ENCODE data around the gene NAP1L1. TPM values are rescaled to one million over a fixed set of nuclear protein-coding genes. Genes with fewer than 3 reads are reported as not detected.
"Not testable (repeated sequence)": the region's sequence is repeated elsewhere in the genome, so short reads cannot be mapped to it uniquely, and the experiment has no call there.

NAP1L1 gene
- total RNA-seq, 1 experiment from 2014 or later: 219 TPM

DNA sequence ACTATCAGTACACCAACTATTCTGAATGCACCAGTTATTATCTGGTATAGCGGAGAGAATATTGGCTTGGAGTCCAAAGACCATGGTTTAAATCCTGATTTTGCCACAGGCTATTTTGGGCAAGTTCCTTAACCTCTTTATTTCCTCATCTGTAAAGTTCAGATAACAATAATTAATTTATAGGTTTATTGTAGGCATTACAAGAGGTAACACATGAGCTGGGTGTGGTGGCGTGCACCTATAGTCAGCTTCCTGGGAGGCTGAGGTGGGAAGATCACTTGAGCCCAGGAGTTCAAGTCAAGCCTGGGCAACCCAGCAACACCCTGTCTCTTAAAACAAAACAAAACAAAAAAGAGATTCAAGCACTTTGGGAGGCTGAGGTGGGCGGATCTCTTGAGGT, 76.1 kb downstream of the NAP1L1 start:
- no peak overlapping the region for H3K4me3 ChIP-seq (ENCODE audit: insufficient read depth, low read depth, low read length)
- H3K36me3 ChIP-seq (replicated peaks; ENCODE audit: control insufficient read depth, insufficient read depth, low read length): no peaks in the 10 kb centered on the region
- DNase-seq: no peak
- no peaks in the 10 kb centered on the region for H3K27me3 ChIP-seq (ENCODE audit: control insufficient read depth, insufficient read depth, low read length)

DNA sequence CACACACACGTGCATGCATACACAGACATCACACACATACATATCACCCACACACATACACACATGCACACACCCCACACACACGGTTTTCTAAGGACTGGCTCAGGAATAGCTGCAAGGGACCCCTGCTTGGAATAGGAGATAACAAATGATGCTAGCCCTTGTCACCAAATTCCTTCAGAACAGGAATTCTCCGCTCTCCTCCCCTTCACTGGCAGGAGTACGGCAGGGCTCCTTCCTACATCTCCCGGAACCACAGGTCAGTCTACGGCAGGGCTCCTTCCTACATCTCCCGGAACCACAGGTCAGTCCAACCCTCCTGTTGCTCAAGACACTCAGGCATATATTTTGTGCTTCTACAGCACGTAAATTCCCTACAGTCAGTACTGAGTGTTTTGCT, 76.8 kb downstream of the NAP1L1 start:
- Histone ChIP-seq H3K4me3 (ENCODE audit: insufficient read depth, low read depth, low read length) (no peak overlapping the region), H3K27me3 (ENCODE audit: control insufficient read depth, insufficient read depth, low read length) (no peaks in the 10 kb centered on the region), H3K36me3 (replicated peaks; ENCODE audit: control insufficient read depth, insufficient read depth, low read length) (no peaks in the 10 kb centered on the region)
- DNase-seq: no peak

- no peak overlapping the region for H3K4me3 ChIP-seq (ENCODE audit: insufficient read depth, low read depth, low read length)
- no peaks in the 10 kb centered on the region for H3K27me3 ChIP-seq (ENCODE audit: control insufficient read depth, insufficient read depth, low read length)
- peak; percentile 30 for DNase-seq
- no peaks in the 10 kb centered on the region for H3K36me3 ChIP-seq (replicated peaks; ENCODE audit: control insufficient read depth, insufficient read depth, low read length)
Observed at GRCh38 chr12:76006028-76006925, 78.2 kb downstream of the NAP1L1 start.

- no peak for DNase-seq
- Histone ChIP-seq H3K4me3 (ENCODE audit: insufficient read depth, low read depth, low read length) (no peak overlapping the region), H3K27me3 (ENCODE audit: control insufficient read depth, insufficient read depth, low read length) (no peaks in the 10 kb centered on the region)
Observed at GRCh38 chr12:76003355-76003638, 81.2 kb downstream of the NAP1L1 start.

DNA sequence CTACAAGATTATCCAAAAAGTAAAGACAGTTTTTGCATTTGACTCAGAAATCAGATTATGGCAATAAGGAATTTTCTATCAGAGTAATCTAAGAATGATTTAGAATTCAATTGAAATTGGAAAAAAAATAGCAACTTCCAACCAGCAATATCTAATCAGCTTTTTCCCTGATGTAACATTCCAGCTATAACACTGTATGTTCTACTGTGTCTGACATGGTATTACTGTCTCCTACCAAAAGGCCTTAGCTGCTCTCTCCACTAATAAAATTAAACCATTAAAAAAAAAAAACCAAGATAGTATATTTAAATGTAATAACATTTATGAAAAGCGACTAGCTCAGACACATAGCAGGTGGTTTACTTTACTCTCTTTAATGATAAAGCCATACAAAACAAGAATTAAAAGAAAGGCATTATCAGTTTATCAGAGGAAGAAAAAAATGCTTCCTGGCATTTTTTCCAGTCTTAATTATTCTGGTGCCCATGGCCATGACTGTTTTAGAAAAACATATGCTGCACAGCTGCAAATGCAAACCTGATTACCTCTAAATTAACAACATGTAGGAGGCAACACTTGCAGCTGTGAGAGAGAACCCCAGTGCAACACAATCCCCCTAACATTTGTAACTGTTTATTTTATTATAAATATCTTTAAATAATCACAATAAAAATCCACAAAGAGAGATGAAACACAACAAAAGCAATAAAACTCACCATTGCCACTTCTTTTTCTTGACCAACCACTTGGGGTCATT, 81.7 kb downstream of the NAP1L1 start:
- DNase-seq: no peak
- Histone ChIP-seq H3K36me3 (replicated peaks; ENCODE audit: control insufficient read depth, insufficient read depth, low read length) (no peaks in the 10 kb centered on the region), H3K27me3 (ENCODE audit: control insufficient read depth, insufficient read depth, low read length) (no peaks in the 10 kb centered on the region), H3K4me3 (ENCODE audit: insufficient read depth, low read depth, low read length) (no peak overlapping the region)

More at GRCh38 chr12:76003355-76003638, 81.2 kb downstream of the NAP1L1 start:
- no peaks in the 10 kb centered on the region for H3K36me3 ChIP-seq (replicated peaks; ENCODE audit: control insufficient read depth, insufficient read depth, low read length)

DNA sequence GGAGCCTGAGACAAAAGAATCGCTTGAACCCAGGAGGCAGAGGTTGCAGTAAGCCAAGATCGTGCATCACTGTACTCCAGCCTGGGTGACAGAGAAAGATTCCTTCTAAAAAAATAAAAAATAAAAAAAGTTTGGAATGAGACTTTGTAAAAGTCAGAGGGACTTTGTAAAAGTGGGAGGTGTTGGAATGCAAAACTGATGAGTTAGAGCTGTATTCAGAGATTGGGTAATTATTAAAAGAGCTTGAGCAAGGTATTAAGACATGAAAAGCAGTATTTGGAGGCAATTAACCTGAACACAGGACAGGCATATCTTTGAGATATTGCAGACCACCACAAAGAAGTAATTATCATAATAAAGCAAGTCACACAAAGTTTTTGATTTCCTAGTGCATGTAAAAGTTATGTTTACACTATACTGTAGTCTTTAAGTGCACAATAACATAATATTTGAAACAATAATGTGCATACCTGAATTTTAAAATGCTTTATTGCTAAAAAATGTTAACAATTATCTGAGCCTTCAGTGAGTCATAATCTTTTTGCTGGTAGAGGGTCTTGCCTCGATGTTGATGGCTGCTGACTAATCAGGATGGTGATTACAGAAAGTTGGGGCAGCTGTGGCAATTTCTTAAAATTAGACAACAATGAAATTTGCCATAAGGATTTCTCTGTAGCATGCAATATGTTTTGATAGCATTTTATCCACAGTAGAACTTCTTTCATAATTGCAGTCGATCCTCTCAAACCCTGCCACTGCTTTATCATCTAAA, 86.0 kb downstream of the NAP1L1 start:
- DNase-seq: no peak
- Histone ChIP-seq H3K36me3 (replicated peaks; ENCODE audit: control insufficient read depth, insufficient read depth, low read length) (no peaks in the 10 kb centered on the region), H3K4me3 (ENCODE audit: insufficient read depth, low read depth, low read length) (no peak overlapping the region), H3K27me3 (ENCODE audit: control insufficient read depth, insufficient read depth, low read length) (no peaks in the 10 kb centered on the region)

DNA sequence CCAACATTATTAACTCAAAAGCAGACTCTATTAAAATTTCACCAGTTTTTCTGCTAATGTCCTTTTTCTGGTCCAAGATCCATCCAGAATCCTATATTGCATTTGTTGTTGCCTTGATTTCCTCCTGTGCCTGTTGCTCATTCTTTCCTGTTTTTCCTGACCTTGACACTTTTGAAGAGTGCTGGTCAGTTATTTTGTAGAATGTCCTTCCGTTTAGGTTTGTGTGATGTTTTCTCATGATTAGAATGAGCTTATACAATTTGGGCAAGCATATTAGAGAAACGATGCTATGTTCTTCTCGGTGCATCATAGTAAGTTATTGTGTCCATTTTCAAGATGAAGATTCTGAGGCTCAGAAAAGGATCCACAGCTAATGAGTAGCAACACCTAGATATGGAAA, 86.8 kb downstream of the NAP1L1 start:
- Histone ChIP-seq H3K4me3 (ENCODE audit: insufficient read depth, low read depth, low read length) (no peak overlapping the region), H3K36me3 (replicated peaks; ENCODE audit: control insufficient read depth, insufficient read depth, low read length) (no peaks in the 10 kb centered on the region), H3K27me3 (ENCODE audit: control insufficient read depth, insufficient read depth, low read length) (no peaks in the 10 kb centered on the region)
- DNase-seq: no peak

GRCh38 chr12:75996861-75997447, 87.5 kb downstream of the NAP1L1 start:
- Histone ChIP-seq H3K36me3 (replicated peaks; ENCODE audit: control insufficient read depth, insufficient read depth, low read length) (no peaks in the 10 kb centered on the region), H3K4me3 (ENCODE audit: insufficient read depth, low read depth, low read length) (no peak overlapping the region), H3K27me3 (ENCODE audit: control insufficient read depth, insufficient read depth, low read length) (no peaks in the 10 kb centered on the region)
- no peak for DNase-seq

GRCh38 chr12:75995691-75996090, 88.8 kb downstream of the NAP1L1 start:
- no peak overlapping the region for H3K4me3 ChIP-seq (ENCODE audit: insufficient read depth, low read depth, low read length)
- no peak for DNase-seq
- H3K36me3 ChIP-seq (replicated peaks; ENCODE audit: control insufficient read depth, insufficient read depth, low read length): no peaks in the 10 kb centered on the region
- H3K27me3 ChIP-seq (ENCODE audit: control insufficient read depth, insufficient read depth, low read length): no peaks in the 10 kb centered on the region

- Histone ChIP-seq H3K27me3 (ENCODE audit: control insufficient read depth, insufficient read depth, low read length) (no peaks in the 10 kb centered on the region), H3K4me3 (ENCODE audit: insufficient read depth, low read depth, low read length) (no peak overlapping the region), H3K36me3 (replicated peaks; ENCODE audit: control insufficient read depth, insufficient read depth, low read length) (no peaks in the 10 kb centered on the region)
- no peak for DNase-seq
Observed at GRCh38 chr12:75994069-75994740, 90.3 kb downstream of the NAP1L1 start.

DNA sequence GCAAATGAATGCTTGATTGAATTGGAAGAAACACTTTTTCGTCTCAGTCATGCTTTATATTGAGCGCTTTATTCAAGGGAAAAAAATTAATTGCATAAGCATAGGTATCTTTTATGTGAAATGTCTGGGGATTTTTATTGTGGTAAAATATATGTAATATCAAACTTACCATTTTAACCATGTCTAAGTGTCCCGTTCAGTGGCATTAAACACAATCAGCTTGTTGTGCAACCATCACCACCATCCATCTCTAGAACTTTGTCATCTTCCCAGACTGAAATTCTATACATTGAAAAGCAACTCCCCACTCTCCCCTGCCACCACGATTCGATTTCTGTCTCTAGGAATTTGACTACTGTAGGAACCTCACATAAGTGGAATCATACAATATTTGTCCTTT, 92.7 kb downstream of the NAP1L1 start:
- no peaks in the 10 kb centered on the region for H3K27me3 ChIP-seq (ENCODE audit: control insufficient read depth, insufficient read depth, low read length)
- H3K4me3 ChIP-seq (ENCODE audit: insufficient read depth, low read depth, low read length): no peak overlapping the region
- H3K36me3 ChIP-seq (replicated peaks; ENCODE audit: control insufficient read depth, insufficient read depth, low read length): no peaks in the 10 kb centered on the region
- no peak for DNase-seq

DNA sequence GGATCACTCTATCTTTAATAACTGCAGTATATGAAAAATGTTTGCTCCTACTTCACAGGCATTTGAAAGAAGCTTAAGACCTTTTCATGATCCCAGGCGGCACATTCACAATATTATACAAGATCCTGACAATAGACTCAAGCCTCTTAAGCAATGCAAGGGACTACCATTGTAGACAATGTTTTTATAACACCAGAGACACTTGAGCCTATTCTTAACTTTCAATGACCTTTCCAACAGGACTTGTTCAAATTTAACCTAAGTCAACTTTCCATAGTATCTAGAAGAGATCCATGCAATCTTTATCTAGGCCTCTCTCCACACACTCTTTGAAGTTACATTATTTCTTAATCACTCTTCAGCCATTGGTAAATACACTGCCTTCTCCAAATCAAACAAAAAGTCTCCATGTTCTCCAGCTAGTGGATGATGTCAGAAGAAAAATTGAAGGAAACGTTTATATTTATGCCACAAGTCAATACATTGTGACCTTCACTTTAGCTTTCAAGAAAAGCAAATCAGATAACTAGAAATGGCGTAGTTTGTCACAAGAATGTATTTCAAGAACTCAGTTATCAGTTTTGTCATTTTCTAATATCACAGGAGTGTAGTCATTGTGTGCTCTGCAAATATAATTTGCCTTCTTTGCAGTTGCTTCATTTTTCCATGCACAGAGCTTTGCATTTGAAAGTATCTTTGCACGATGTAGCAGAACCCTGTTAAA, 94.1 kb downstream of the NAP1L1 start:
- Histone ChIP-seq H3K36me3 (replicated peaks; ENCODE audit: control insufficient read depth, insufficient read depth, low read length) (no peaks in the 10 kb centered on the region), H3K4me3 (ENCODE audit: insufficient read depth, low read depth, low read length) (no peak overlapping the region)
- DNase-seq: no peak

DNA sequence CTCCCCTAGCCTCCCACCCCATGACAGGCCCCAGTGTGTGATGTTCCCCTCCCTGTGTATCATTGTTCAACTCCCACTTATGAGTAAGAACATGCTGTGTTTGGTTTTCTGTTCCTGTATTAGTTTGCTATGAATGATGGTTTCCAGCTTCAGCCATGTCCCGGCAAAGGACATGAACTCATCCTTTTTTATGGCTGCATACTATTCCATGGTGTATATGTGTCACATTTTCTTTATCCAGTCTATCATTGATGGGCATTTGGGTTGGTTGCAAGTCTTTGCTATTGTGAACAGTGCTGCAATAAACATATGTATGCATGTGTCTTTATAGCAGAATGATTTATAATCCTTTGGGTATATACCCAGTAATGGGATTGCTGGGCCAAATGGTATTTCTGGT, 96.8 kb downstream of the NAP1L1 start:
- not testable (repeated sequence) for H3K36me3 ChIP-seq (replicated peaks; ENCODE audit: control insufficient read depth, insufficient read depth, low read length)

More for the DNA sequence above, 94.1 kb downstream of the NAP1L1 start:
- H3K27me3 ChIP-seq (ENCODE audit: control insufficient read depth, insufficient read depth, low read length): no peaks in the 10 kb centered on the region

More for the DNA sequence above, 96.8 kb downstream of the NAP1L1 start:
- not testable (repeated sequence) for DNase-seq; H3K27me3 ChIP-seq (ENCODE audit: control insufficient read depth, insufficient read depth, low read length); H3K4me3 ChIP-seq (ENCODE audit: insufficient read depth, low read depth, low read length)

Data from H7 (cell line).